ENCODE results near the gene ARHGAP27. TPM values are rescaled to one million over a fixed set of nuclear protein-coding genes. Genes with fewer than 3 reads are reported as not detected.

ARHGAP27 gene
- total RNA-seq, 1 experiment from 2014 or later: 12.9 TPM

- TF ChIP-seq ZSCAN18 (CRISPR knock-in tag; IDR thresholded peaks at IDR 0.05): no peak
- no peak for TF ChIP-seq ZNF396 (CRISPR knock-in tag; IDR thresholded peaks at IDR 0.05; ENCODE audit: borderline replicate concordance)
- no peak for TF ChIP-seq MLX (CRISPR knock-in tag; IDR thresholded peaks at IDR 0.05)
- TF ChIP-seq AR (CRISPR knock-in tag; IDR thresholded peaks at IDR 0.05): no peak
Measured at GRCh38 chr17:45423304-45423974, 9.2 kb downstream of the ARHGAP27 start (continued).

GRCh38 chr17:45414990-45415881, 17.4 kb downstream of the ARHGAP27 start:
- no peaks in the 10 kb centered on the region for H3K9me3 Mint-ChIP-seq
- DNase-seq (ENCODE audit: low spot score) (no peak), ATAC-seq (no peak)
- ChIA-PET CTCF (no interaction called here), POLR2A (no interaction called here)
- H3K36me3 Mint-ChIP-seq: no peaks in the 10 kb centered on the region
- peaks cover 23% of the 10 kb centered on the region for H3K4me1 Mint-ChIP-seq
- TF ChIP-seq SMAD4 (CRISPR knock-in tag; IDR thresholded peaks at IDR 0.05) (no peak), E2F4 (CRISPR knock-in tag; IDR thresholded peaks at IDR 0.05; ENCODE audit: borderline replicate concordance, low read depth) (no peak), ATF3 (CRISPR knock-in tag; conservative IDR thresholded peaks at IDR 0.05) (no peak), CBFB (CRISPR knock-in tag; IDR thresholded peaks at IDR 0.05; ENCODE audit: low read depth) (no peak), FOXP4 (CRISPR knock-in tag; IDR thresholded peaks at IDR 0.05) (no peak), PRDM15 (CRISPR knock-in tag; IDR thresholded peaks at IDR 0.05) (no peak)
- no peak overlapping the region for H3K4me3 Mint-ChIP-seq
- no peaks in the 10 kb centered on the region for H3K27me3 Mint-ChIP-seq (ENCODE audit: low read depth)
- H3K27ac Mint-ChIP-seq: peak overlapping the region; percentile 21; the same call in 1 of the 2 replicates

Measured in WTC11 (cell line).